Measurements from ENCODE around the gene PNMT. TPM values are rescaled to one million over a fixed set of nuclear protein-coding genes. Genes with fewer than 3 reads are reported as not detected.

The PNMT gene
- total RNA-seq, 1 donor from 2014 or later, result not detected

DNA sequence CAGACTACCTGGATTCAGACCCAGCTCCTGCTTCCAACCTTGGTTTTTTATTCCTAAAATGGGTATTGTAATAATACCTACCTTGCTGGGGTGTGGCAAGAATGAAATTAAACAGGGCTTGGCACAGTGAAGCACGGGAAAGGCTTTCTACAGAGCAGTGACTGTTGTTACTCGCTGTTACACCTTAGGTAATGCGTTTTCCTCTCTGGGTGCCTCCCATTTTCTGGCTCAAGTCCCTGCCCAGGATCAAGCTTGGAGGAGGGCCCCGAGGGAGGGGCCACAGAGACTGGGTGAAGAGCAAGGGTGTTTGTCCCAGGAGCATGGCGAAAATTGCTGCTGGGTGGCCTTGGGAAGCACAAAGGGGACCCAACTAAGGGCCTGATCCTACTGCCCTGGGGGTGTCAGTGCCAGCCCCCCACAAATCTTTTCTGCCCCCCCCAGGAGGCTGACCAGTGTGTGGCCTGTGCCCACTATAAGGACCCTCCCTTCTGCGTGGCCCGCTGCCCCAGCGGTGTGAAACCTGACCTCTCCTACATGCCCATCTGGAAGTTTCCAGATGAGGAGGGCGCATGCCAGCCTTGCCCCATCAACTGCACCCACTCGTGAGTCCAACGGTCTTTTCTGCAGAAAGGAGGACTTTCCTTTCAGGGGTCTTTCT lies 48.8 kb downstream of the PNMT start:
- no peak overlapping the region for H3K27ac Mint-ChIP-seq (ENCODE audit: unreplicated experiment)
- DNase-seq, result no peak
- no peaks in the 10 kb centered on the region for H3K36me3 Mint-ChIP-seq (ENCODE audit: unreplicated experiment)
- H3K9me3 Mint-ChIP-seq (ENCODE audit: unreplicated experiment), result peaks cover 3% of the 10 kb centered on the region
- H3K4me3 Mint-ChIP-seq (ENCODE audit: unreplicated experiment), result no peak overlapping the region
- no peak for TF ChIP-seq CTCF (IDR thresholded peaks at IDR 0.05; ENCODE audit: partially characterized antibody, unreplicated experiment)
- peaks cover 5% of the 10 kb centered on the region for H3K27me3 Mint-ChIP-seq (ENCODE audit: unreplicated experiment)
- no peaks in the 10 kb centered on the region for H3K4me1 Mint-ChIP-seq (ENCODE audit: low read depth, unreplicated experiment)

DNA sequence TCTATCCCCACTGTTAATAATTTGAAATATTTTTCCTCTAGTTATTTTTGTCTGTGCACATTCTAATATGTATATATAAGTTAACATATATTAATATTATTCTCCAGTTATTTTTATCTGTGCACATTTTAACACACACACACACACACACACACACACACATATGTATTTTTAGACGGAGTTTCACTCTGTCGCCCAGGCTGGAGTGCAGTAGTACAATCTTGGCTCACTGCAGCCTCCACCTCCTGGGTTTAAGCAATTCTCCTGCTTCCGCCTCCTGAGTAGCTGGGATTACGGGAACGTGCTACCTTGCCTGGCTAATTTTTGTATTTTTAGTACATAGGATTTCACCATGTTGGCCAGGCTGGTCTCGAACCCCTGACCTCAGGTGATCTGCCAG lies 49.4 kb downstream of the PNMT start:
- Mint-ChIP-seq H3K27me3 (ENCODE audit: unreplicated experiment) (peaks cover 5% of the 10 kb centered on the region), H3K9me3 (ENCODE audit: unreplicated experiment) (peaks cover 3% of the 10 kb centered on the region), H3K36me3 (ENCODE audit: unreplicated experiment) (no peaks in the 10 kb centered on the region), H3K27ac (ENCODE audit: unreplicated experiment) (no peak overlapping the region), H3K4me1 (ENCODE audit: low read depth, unreplicated experiment) (no peaks in the 10 kb centered on the region), H3K4me3 (ENCODE audit: unreplicated experiment) (no peak overlapping the region)
- DNase-seq, result no peak
- no peak for TF ChIP-seq CTCF (IDR thresholded peaks at IDR 0.05; ENCODE audit: partially characterized antibody, unreplicated experiment)

GRCh38 chr17:39719563-39720355 lies 51.5 kb downstream of the PNMT start:
- Mint-ChIP-seq H3K4me3 (ENCODE audit: unreplicated experiment) (no peak overlapping the region), H3K27me3 (ENCODE audit: unreplicated experiment) (peaks cover 5% of the 10 kb centered on the region), H3K9me3 (ENCODE audit: unreplicated experiment) (peaks cover 3% of the 10 kb centered on the region), H3K4me1 (ENCODE audit: low read depth, unreplicated experiment) (no peaks in the 10 kb centered on the region), H3K36me3 (ENCODE audit: unreplicated experiment) (no peaks in the 10 kb centered on the region), H3K27ac (ENCODE audit: unreplicated experiment) (no peak overlapping the region)
- TF ChIP-seq CTCF (IDR thresholded peaks at IDR 0.05; ENCODE audit: partially characterized antibody, unreplicated experiment), result no peak
- DNase-seq, result no peak

Other genes starting within 250 kb of the PNMT start
- 46.0 TPM for gene MED1, start 217.2 kb upstream of the PNMT start, total RNA-seq (ENCODE audit: unreplicated experiment)
- 49.8 TPM for gene CDK12, start 207.0 kb upstream of the PNMT start, total RNA-seq (ENCODE audit: unreplicated experiment)
- 6.3 TPM for gene NEUROD2, start 60.5 kb upstream of the PNMT start, total RNA-seq (ENCODE audit: unreplicated experiment)
- gene PPP1R1B, start 41.5 kb upstream of the PNMT start, total RNA-seq (ENCODE audit: unreplicated experiment), result not detected
- gene STARD3, start 31.3 kb upstream of the PNMT start, total RNA-seq (ENCODE audit: unreplicated experiment), result 48.0 TPM
- gene TCAP, start 3.1 kb upstream of the PNMT start, total RNA-seq (ENCODE audit: unreplicated experiment), result 2.3 TPM
- 10.7 TPM for gene PGAP3, start 19.6 kb downstream of the PNMT start, total RNA-seq (ENCODE audit: unreplicated experiment)
- 14.5 TPM for gene ERBB2, start 31.6 kb downstream of the PNMT start, total RNA-seq (ENCODE audit: unreplicated experiment)
- 52.2 TPM for gene MIEN1, start 62.1 kb downstream of the PNMT start, total RNA-seq (ENCODE audit: unreplicated experiment)
- not detected for gene GRB7, start 69.5 kb downstream of the PNMT start, total RNA-seq (ENCODE audit: unreplicated experiment)
- not detected for gene IKZF3, start 195.9 kb downstream of the PNMT start, total RNA-seq (ENCODE audit: unreplicated experiment)
- gene ZPBP2, start 199.7 kb downstream of the PNMT start, total RNA-seq (ENCODE audit: unreplicated experiment), result not detected

Measured in glutamatergic neuron (in vitro differentiated cells).